SK-N-SH (cell line): ENCODE measurements around the gene TUBGCP6. TPM values are rescaled to one million over a fixed set of nuclear protein-coding genes. Genes with fewer than 3 reads are reported as not detected.

Experiments
- CTCF ChIA-PET: fragments of 300-600, 350-600 bp; formaldehyde crosslinking; extraction: SDS; loops from one replicate; lab custom pipeline; 2021; lab: Yijun Ruan, JAX
- POLR2A ChIA-PET: fragments of 350-600 bp; sonication (Branson Sonifier 250); formaldehyde crosslinking; extraction: SDS; loops from one replicate; lab custom pipeline; 2020; ENCODE audit warnings: antibody characterized with exemption, inconsistent platforms; lab: Yijun Ruan, JAX
- DNase-seq: peaks from one replicate; pipeline ENCODE4 v3.0.0; 2012
- H2AFZ ChIP-seq: fragments of 200-600 bp; sonication (generic); 2 replicates; pipeline ENCODE4 v1.8.1; 2016; ENCODE audit warnings: antibody characterized with exemption, mild to moderate bottlenecking, low read depth
- H3F3A ChIP-seq: fragments of 200-600 bp; sonication (generic); replicated peaks from 2 replicates; pipeline ENCODE3; 2016; ENCODE audit warnings: antibody characterized with exemption, mild to moderate bottlenecking; ENCODE audit not compliant: insufficient read depth
- H3K27ac ChIP-seq, 2 experiments: fragments of 200-500 bp in 1 of 2; fragments of 200-600 bp in 1 of 2; sonication (Bioruptor generic) in 1 of 2; sonication (generic), shearing (Covaris generic) in 1 of 2; 2 replicates each; pipeline versions ENCODE4 v1.5.1 to v1.6.1; 2014 to 2016; ENCODE audit warnings: low read depth in 2 of 2, inconsistent platforms in 1 of 2, low read length in 1 of 2, mild to moderate bottlenecking in 1 of 2, mixed read lengths in 1 of 2
- H3K27me3 ChIP-seq: fragments of 200-600 bp; sonication (generic), shearing (Covaris generic); 2 replicates; pipeline ENCODE4 v1.6.1; 2016; ENCODE audit warnings: mixed run types; ENCODE audit not compliant: insufficient read depth
- H3K36me3 ChIP-seq, 2 experiments: fragments of 200-500 bp in 1 of 2; fragments of 200-600 bp in 1 of 2; sonication (Bioruptor generic) in 1 of 2; sonication (generic) in 1 of 2; replicated peaks in 1 of 2; 2 replicates each; pipeline versions ENCODE3 to v1.5.1; 2014 to 2016; ENCODE audit warnings: low read length in 1 of 2, mild to moderate bottlenecking in 1 of 2; ENCODE audit not compliant: insufficient read depth in 2 of 2, control insufficient read depth in 1 of 2
- H3K4me1 ChIP-seq, 2 experiments: fragments of 200-500 bp in 1 of 2; fragments of 200-600 bp in 1 of 2; sonication (Bioruptor generic) in 1 of 2; sonication (generic), shearing (Covaris generic) in 1 of 2; 2 replicates each; pipeline versions ENCODE4 v1.5.1 to v1.6.1; 2014 to 2016; ENCODE audit warnings: low read depth in 1 of 2, low read length in 1 of 2, mixed run types in 1 of 2; ENCODE audit not compliant: insufficient read depth in 2 of 2, control insufficient read depth in 1 of 2
- H3K4me2 ChIP-seq: fragments of 200-600 bp; sonication (generic), shearing (Covaris generic); 2 replicates; pipeline ENCODE4 v1.6.1; 2017; ENCODE audit warnings: mixed run types
- H3K4me3 ChIP-seq, 2 experiments: fragments of 200-500 bp in 1 of 2; fragments of 200-600 bp in 1 of 2; sonication (Bioruptor generic) in 1 of 2; sonication (generic), shearing (Covaris generic) in 1 of 2; 2 replicates each; pipeline versions ENCODE4 v1.5.1 to v1.8.1; 2014 to 2016; ENCODE audit warnings: low read depth in 2 of 2, inconsistent platforms in 1 of 2, low read length in 1 of 2, mild to moderate bottlenecking in 1 of 2, mixed read lengths in 1 of 2, moderate library complexity in 1 of 2
- H3K79me2 ChIP-seq: fragments of 200-600 bp; sonication (generic); 2 replicates; pipeline ENCODE4 v1.8.1; 2017; ENCODE audit warnings: mild to moderate bottlenecking; ENCODE audit not compliant: insufficient read depth
- H3K9ac ChIP-seq: fragments of 200-600 bp; sonication (generic); 2 replicates; pipeline ENCODE4 v1.6.1; 2017; ENCODE audit warnings: mixed run types
- H3K9me2 ChIP-seq: fragments of 200-600 bp; sonication (generic); 2 replicates; pipeline ENCODE4 v1.6.1; 2017; ENCODE audit warnings: mixed run types
- H3K9me3 ChIP-seq: fragments of 200-600 bp; sonication (generic); 2 replicates; pipeline ENCODE4 v1.6.1; 2017; ENCODE audit warnings: mixed run types, mild to moderate bottlenecking, moderate library complexity
- H4K20me1 ChIP-seq: fragments of 200-600 bp; sonication (generic); 2 replicates; pipeline ENCODE4 v1.6.1; 2017; ENCODE audit warnings: mild to moderate bottlenecking, mixed run types; ENCODE audit not compliant: insufficient read depth
- CHD2 ChIP-seq: fragments of 150-350 bp; IDR thresholded peaks from 2 replicates; pipeline ENCODE4 v1.6.1; 2018; ENCODE audit warnings: low read length; ENCODE audit not compliant: partially characterized antibody
- ELF1 ChIP-seq: IDR thresholded peaks from 2 replicates; pipeline ENCODE4 v1.4.0; 2012
- EZH2phosphoT487 ChIP-seq: fragments of 200-600 bp; sonication (generic); IDR thresholded peaks from 2 replicates; pipeline ENCODE4 v1.6.1; 2017; ENCODE audit warnings: low read depth, mixed run types, mild to moderate bottlenecking, antibody characterized with exemption, moderate library complexity, borderline replicate concordance
- FOSL2 ChIP-seq: IDR thresholded peaks from 2 replicates; pipeline ENCODE4 v1.4.0; 2012; ENCODE audit warnings: low read depth, mild to moderate bottlenecking, moderate library complexity, borderline replicate concordance
- FOXM1 ChIP-seq: IDR thresholded peaks from 2 replicates; pipeline ENCODE4 v1.4.0; 2012; ENCODE audit warnings: low read depth, mild to moderate bottlenecking
- GABPA ChIP-seq: IDR thresholded peaks from 2 replicates; pipeline ENCODE4 v1.4.0; 2012; ENCODE audit warnings: low read depth, mild to moderate bottlenecking
- GATA2 ChIP-seq: sonication (generic); formaldehyde crosslinking; IDR thresholded peaks from 2 replicates; pipeline ENCODE4 v1.5.0; 2020; ENCODE audit warnings: mild to moderate bottlenecking, missing genetic modification reagents
- JUND ChIP-seq: IDR thresholded peaks from 2 replicates; pipeline ENCODE4 v1.4.0; 2012
- MEF2A ChIP-seq: IDR thresholded peaks from 2 replicates; pipeline ENCODE4 v1.4.0; 2012; ENCODE audit warnings: low read depth, borderline replicate concordance
- MXI1 ChIP-seq: IDR thresholded peaks from 2 replicates; pipeline ENCODE4 v1.6.1; 2012; ENCODE audit warnings: mild to moderate bottlenecking, low read depth, low read length, improper control_type of control experiment
- NFIC ChIP-seq: IDR thresholded peaks from 2 replicates; pipeline ENCODE4 v1.4.0; 2012; ENCODE audit warnings: borderline replicate concordance
- NRF1 ChIP-seq: IDR thresholded peaks from 2 replicates; pipeline ENCODE4 v1.6.1; 2012; ENCODE audit warnings: low read depth, mild to moderate bottlenecking, low read length
- RAD21 ChIP-seq: IDR thresholded peaks from 2 replicates; pipeline ENCODE4 v1.6.1; 2012; ENCODE audit warnings: mild to moderate bottlenecking, low read length
- RCOR1 ChIP-seq: fragments of 150-350 bp; IDR thresholded peaks from 2 replicates; pipeline ENCODE4 v1.6.1; 2017; ENCODE audit warnings: antibody characterized with exemption, low read length
- RFX5 ChIP-seq: IDR thresholded peaks from 2 replicates; pipeline ENCODE4 v1.6.1; 2012; ENCODE audit warnings: mild to moderate bottlenecking, improper control_type of control experiment, low read length
- SIN3A ChIP-seq: IDR thresholded peaks from 2 replicates; pipeline ENCODE4 v1.6.1; 2012; ENCODE audit warnings: low read depth, mild to moderate bottlenecking, low read length, moderate library complexity, borderline replicate concordance
- SMC3 ChIP-seq: IDR thresholded peaks from 2 replicates; pipeline ENCODE4 v1.6.1; 2012; ENCODE audit warnings: low read depth, low read length, improper control_type of control experiment
- TAF1 ChIP-seq: IDR thresholded peaks from 2 replicates; pipeline ENCODE4 v1.6.1; 2012; ENCODE audit warnings: low read depth, mild to moderate bottlenecking, low read length, moderate library complexity, borderline replicate concordance
- TCF12 ChIP-seq: IDR thresholded peaks from 2 replicates; pipeline ENCODE4 v1.4.0; 2012
- YY1 ChIP-seq: IDR thresholded peaks from 2 replicates; pipeline ENCODE4 v1.4.0; 2012; ENCODE audit warnings: low read depth, mild to moderate bottlenecking
- ZBTB33 ChIP-seq: IDR thresholded peaks from 2 replicates; pipeline ENCODE4 v1.4.0; 2012; ENCODE audit warnings: low read depth, borderline replicate concordance
- WGBS: methylation state at CpG from one replicate; pipeline ENCODE4 v1.1.6; 2017; ENCODE audit warnings: low lambda C conversion rate; 5-methylcytosine and 5-hydroxymethylcytosine counted together
- polyA plus RNA-seq, 3 experiments: library from polyadenylated mRNA; depleted of rRNA; stranded (reverse); fragments of >200 nt; gene quantifications; 2 replicates each; pipeline ENCODE4 v1.2.3, GENCODE V29; 2012
- TF ChIP-seq, protein P1 (sequence below): fragments of 150-350 bp; IDR thresholded peaks from 2 replicates; pipeline ENCODE4 v1.6.1; 2016; ENCODE audit warnings: mild to moderate bottlenecking, low read depth, low read length
- TF ChIP-seq, protein P2 (sequence below): fragments of 200-600 bp; sonication (generic); IDR thresholded peaks from 2 replicates; pipeline ENCODE4 v1.6.1; 2017; ENCODE audit warnings: antibody characterized with exemption, mild to moderate bottlenecking, moderate library complexity

Gene TUBGCP6
- polyA plus RNA-seq, 1 of the 3 experiments (the other 2 are of a cell fraction): 40.4 TPM

DNA sequence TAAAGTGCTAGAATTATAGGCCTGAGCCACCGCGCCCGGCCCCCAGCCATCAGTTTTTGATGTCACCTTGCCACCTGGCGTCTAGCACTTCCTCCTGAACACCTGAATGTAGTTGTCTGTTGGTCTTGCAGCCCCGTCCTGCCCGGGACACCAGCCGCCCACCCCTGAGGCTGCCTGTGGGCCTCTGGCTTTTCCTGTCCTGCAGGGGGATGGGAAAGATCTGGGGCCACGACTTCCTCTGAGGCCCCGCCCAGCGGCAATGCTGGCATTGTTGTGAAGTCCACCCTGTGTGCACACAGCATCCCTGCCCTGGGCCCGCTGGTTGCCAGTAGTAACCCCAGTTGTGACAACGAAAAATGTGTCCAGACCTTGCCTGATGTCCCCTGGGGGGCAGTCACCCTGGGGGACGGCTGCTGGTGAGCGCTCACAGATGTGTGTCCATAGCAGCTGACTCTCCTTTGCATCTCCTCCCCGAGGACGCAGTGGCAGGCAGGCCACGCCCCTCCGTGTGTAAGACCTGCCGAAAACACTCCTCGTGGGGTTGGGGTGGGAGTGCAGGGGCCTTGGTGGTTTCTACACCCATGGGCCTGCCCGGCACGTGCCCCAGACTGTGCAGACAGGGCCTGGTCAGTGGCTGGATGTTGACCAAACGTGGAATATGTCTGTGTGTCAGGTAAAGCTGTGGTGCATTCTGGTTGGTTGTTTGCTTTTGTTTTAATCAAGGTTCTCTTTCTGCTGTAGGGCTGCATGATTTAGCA is 37.3 kb downstream of the TUBGCP6 start:
- Histone ChIP-seq H3K9me3 (no peaks in the 10 kb centered on the region), H3K4me1 (no peaks in the 10 kb centered on the region; a peak in 1 of 4 replicates), H3K9ac (no peak overlapping the region), H3K4me2 (no peak overlapping the region), H4K20me1 (0 out of 2 replicates have a peak, but pooled peaks cover 12% of the 10 kb centered on the region), H3K27me3 (no peaks in the 10 kb centered on the region), H3K79me2 (peaks cover 40% of the 10 kb centered on the region), H3K36me3 (peaks cover 39 to 41% of the 10 kb centered on the region in 2 experiments), H2AFZ (no peak overlapping the region), H3K27ac (no peak overlapping the region), H3K9me2 (no peaks in the 10 kb centered on the region), H3K4me3 (no peak overlapping the region), H3F3A (peaks cover 14% of the 10 kb centered on the region)
- TF ChIP-seq, protein P1, sequence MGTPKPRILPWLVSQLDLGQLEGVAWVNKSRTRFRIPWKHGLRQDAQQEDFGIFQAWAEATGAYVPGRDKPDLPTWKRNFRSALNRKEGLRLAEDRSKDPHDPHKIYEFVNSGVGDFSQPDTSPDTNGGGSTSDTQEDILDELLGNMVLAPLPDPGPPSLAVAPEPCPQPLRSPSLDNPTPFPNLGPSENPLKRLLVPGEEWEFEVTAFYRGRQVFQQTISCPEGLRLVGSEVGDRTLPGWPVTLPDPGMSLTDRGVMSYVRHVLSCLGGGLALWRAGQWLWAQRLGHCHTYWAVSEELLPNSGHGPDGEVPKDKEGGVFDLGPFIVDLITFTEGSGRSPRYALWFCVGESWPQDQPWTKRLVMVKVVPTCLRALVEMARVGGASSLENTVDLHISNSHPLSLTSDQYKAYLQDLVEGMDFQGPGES: no peak
- TF ChIP-seq GABPA: no peak
- TF ChIP-seq FOXM1: no peak
- TF ChIP-seq FOSL2: no peak
- TF ChIP-seq SIN3A: no peak
- TF ChIP-seq RCOR1: no peak
- TF ChIP-seq SMC3: no peak
- no peak for TF ChIP-seq MXI1
- no peak for TF ChIP-seq CHD2
- TF ChIP-seq YY1: no peak
- no peak for TF ChIP-seq TCF12
- no peak for TF ChIP-seq MEF2A
- TF ChIP-seq ELF1: no peak
- no peak for DNase-seq
- WGBS: 90% methylated on average over 12 of the region's 23 CpGs
- ChIA-PET CTCF (interaction anchor here (1.0 to 3.9 kb wide), 15 partner anchors 8 to 277 kb away, joined by 3 to 52 read pairs (median 4); partner anchors contain the start of gene PANX2), POLR2A (no interaction called here)

DNA sequence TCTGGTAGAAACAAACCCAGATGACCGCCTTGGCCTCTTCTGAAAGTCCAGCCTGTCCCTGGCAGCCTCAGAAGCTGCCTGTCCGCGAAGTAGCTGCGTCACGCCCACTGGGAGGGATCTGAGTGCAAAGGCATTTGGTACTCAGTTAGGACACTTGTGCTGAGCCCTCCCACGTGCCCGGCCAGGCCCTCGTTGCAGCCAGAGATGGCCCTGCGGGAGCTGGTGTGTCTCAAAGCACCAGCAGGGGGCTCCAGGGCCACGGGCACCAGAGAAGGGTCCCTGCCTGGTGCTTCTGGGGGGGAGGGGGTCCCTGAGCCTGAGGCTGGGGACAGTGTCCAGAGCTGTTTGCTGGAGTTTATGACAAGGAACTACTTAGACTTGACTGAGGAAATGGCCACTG is 38.2 kb downstream of the TUBGCP6 start:
- Histone ChIP-seq H3K9me2 (no peaks in the 10 kb centered on the region), H3K36me3 (peaks cover 31 to 33% of the 10 kb centered on the region in 2 experiments), H2AFZ (no peak overlapping the region), H4K20me1 (peaks cover 11% of the 10 kb centered on the region), H3K79me2 (peaks cover 42% of the 10 kb centered on the region), H3K4me1 (peaks cover 0 to 7% of the 10 kb centered on the region in 2 experiments; a peak in 1 of 4 replicates), H3K9me3 (no peaks in the 10 kb centered on the region), H3F3A (peaks cover 8% of the 10 kb centered on the region), H3K4me3 (no peak overlapping the region), H3K9ac (no peak overlapping the region), H3K4me2 (no peak overlapping the region), H3K27ac (no peak overlapping the region), H3K27me3 (no peaks in the 10 kb centered on the region)
- DNase-seq: peak; percentile 87
- WGBS: 63% methylated on average over 10 of the region's 10 CpGs
- ChIA-PET POLR2A (interaction anchor here (0.7 kb wide), 1 partner anchor 53 kb away, joined by 4 read pairs; no protein-coding TSS in a partner anchor), CTCF (interaction anchor here (0.8 to 3.9 kb wide), 14 partner anchors 9 to 276 kb away, joined by 3 to 52 read pairs (median 4); partner anchors contain the start of gene PANX2)
- peak; percentile 47; the same call in 1 of the 2 replicates for TF ChIP-seq MXI1
- TF ChIP-seq RCOR1: no peak
- TF ChIP-seq RFX5: no peak
- TF ChIP-seq NFIC: no peak
- TF ChIP-seq FOSL2: no peak
- TF ChIP-seq MEF2A: no peak
- TF ChIP-seq ZBTB33: no peak
- TF ChIP-seq TAF1: no peak
- TF ChIP-seq JUND: no peak
- no peak for TF ChIP-seq NRF1
- peak; percentile 22; the same call in 1 of the 2 replicates for TF ChIP-seq RAD21
- TF ChIP-seq EZH2phosphoT487: no peak
- TF ChIP-seq SIN3A: no peak
- TF ChIP-seq GATA2 (CRISPR knock-in tag): no peak
- TF ChIP-seq, protein P2, sequence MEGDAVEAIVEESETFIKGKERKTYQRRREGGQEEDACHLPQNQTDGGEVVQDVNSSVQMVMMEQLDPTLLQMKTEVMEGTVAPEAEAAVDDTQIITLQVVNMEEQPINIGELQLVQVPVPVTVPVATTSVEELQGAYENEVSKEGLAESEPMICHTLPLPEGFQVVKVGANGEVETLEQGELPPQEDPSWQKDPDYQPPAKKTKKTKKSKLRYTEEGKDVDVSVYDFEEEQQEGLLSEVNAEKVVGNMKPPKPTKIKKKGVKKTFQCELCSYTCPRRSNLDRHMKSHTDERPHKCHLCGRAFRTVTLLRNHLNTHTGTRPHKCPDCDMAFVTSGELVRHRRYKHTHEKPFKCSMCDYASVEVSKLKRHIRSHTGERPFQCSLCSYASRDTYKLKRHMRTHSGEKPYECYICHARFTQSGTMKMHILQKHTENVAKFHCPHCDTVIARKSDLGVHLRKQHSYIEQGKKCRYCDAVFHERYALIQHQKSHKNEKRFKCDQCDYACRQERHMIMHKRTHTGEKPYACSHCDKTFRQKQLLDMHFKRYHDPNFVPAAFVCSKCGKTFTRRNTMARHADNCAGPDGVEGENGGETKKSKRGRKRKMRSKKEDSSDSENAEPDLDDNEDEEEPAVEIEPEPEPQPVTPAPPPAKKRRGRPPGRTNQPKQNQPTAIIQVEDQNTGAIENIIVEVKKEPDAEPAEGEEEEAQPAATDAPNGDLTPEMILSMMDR: peak; percentile 54
- no peak for TF ChIP-seq CHD2
